T47D (cell line): ENCODE data around the gene FRYL.

Source experiments
- DNase-seq, 2 experiments: peaks; one replicate each; pipeline versions ENCODE4 v3.0.0 to v3.0.0-alpha.2; 2011 to 2012; ENCODE audit warnings: low read depth in 1 of 2, low spot score in 1 of 2
- JUND ChIP-seq: IDR thresholded peaks from 2 replicates; pipeline ENCODE4 v1.6.1; 2012; ENCODE audit warnings: low read depth
- in situ Hi-C: cut with HindIII; loops from 2 replicates; pipeline ENCODE4 v1.10.0; 2016; ENCODE audit warnings: low sequenced_read_pairs, low pct_unique_long_range_greater_than_20kb

FRYL gene

GRCh38 chr4:48620831-48621230, 159.2 kb downstream of the FRYL start:
- in situ Hi-C loops = no loop called here
- no peak for DNase-seq
- TF ChIP-seq JUND = no peak

GRCh38 chr4:48620093-48620492, 160.0 kb downstream of the FRYL start:
- in situ Hi-C loops = no loop called here
- no peak for DNase-seq
- TF ChIP-seq JUND = no peak

GRCh38 chr4:48604527-48604926, 175.6 kb downstream of the FRYL start:
- no peak for DNase-seq
- no peak for TF ChIP-seq JUND
- in situ Hi-C loops = no loop called here

DNA sequence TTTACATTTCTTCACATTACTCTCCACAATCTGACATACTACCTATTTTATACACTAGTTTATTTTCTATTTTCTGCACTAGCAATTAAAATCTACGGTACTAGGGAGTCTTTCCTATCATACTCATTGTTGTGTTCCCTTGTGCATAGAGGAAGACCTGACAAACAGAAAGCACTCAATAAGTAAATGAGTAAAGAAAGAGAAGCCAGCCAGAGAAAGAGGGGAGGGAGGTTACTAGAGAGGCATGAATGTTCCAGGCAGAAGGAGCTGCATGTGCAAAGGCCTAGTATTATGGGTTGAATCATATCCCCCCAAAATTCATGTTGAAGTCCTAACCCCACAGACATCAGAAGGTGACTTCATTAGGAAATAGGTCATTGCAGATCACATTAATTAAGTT, 176.0 kb downstream of the FRYL start:
- in situ Hi-C loops = no loop called here
- TF ChIP-seq JUND = no peak
- DNase-seq = no peak

DNA sequence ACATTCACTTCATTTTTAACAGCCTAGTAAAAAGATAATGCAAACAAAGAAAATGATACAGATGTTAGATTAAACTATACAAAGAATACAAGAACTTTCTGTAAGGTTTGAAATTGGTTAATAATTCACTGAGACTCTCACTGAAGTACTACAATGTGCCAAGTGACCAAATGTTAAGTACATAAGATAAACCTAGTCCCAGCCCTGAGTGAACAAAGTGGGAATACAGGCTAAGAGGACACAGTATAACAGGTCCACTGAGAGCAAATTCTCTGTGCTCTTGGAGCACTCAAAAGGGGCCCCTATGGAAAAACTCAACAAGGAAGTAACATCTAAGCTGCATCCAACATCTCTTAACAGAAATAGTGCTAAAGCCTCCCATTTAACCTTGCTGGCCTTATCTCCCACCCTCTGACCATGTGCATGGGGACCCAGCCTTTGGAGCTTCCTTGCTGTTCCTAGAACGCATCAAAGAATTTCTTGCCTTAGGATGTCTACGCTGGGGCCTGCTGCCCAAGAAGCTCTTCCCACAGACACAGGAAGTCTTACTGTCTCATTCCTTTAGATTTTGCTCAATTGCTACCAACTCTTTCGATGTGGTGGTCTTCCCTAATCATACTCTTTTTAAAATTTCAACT, 176.6 kb downstream of the FRYL start:
- DNase-seq = no peak
- no peak for TF ChIP-seq JUND
- in situ Hi-C loops = no loop called here

DNA sequence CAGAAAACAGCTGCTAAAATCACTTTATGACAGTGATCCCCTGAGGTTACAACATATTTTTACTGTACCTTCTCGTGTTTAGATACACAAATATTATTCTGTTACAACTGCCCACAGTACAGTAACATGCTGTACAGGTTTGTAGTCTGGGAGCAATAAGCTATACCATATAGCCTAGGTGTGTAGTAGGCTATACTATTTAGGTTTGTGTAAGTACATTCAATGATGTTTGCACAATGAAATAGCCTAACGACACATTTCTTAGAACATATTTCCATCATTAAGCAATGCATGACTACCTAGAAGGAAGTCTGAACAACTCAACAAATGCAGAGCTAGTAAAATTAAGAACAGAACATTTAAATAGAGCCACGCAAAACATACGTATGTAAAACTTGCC, 177.3 kb downstream of the FRYL start:
- no peak for TF ChIP-seq JUND
- peak in 1 of 2 experiments; percentile 32 for DNase-seq
- in situ Hi-C loops = no loop called here

GRCh38 chr4:48602222-48602621, 177.9 kb downstream of the FRYL start:
- in situ Hi-C loops = no loop called here
- DNase-seq = no peak
- TF ChIP-seq JUND = no peak

DNA sequence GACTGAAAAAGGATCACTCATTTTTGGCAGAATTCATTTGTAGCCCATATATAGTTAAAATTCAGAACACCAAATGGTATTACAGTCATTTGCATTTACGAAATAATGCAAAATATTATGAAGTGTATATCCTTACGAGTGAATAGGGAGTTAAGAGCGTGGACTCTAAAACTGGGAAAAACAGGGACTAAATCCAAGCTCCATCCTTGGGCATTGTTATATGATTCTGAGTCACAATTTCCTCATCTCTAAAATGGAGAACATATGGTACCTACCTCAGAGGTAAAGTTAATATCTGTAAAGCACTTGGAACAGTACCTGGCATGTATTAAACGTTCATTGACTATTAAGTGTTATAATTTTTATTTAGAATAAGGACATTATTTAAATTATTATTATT, 183.7 kb downstream of the FRYL start:
- no peak for DNase-seq
- in situ Hi-C loops = no loop called here
- no peak for TF ChIP-seq JUND

DNA sequence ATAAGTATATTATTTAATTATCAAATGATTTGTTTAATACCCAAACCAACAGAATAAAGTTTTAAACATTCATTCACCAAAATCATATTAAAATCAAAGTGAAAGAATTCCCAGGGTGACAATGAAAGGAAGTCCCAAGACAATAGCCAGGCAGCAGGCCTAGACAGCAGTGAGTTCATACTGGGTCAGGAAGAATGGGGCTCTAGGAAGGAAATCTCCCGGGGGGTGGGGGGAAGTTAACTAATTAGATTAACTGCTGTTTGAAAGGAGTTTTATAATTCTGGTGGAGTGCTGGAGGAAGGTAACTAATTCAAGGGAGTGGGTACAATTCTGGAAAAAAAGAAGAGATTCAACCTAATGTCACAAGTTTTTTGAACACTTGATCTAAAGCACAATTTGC, 185.9 kb downstream of the FRYL start:
- no peak for DNase-seq
- no peak for TF ChIP-seq JUND
- in situ Hi-C loops = no loop called here

DNA sequence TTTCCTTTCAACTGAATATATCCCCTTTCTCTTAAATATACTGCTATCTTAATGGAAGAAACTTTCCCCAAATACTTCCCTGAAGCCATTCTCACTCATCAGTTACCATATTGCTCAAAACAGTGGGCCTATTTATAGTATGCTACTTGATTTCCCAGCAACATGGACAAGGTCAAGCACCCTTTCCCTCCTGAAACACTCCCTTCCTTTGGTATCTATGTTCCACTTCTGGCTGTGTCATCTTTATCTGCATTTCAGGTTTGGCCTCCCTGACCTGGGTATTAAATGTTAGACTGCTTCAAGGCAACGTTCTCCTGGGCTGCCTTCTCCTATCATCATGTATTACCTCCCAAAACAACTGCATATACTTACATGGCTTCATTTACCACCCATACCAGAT, 188.7 kb downstream of the FRYL start:
- no peak for TF ChIP-seq JUND
- DNase-seq = no peak

DNA sequence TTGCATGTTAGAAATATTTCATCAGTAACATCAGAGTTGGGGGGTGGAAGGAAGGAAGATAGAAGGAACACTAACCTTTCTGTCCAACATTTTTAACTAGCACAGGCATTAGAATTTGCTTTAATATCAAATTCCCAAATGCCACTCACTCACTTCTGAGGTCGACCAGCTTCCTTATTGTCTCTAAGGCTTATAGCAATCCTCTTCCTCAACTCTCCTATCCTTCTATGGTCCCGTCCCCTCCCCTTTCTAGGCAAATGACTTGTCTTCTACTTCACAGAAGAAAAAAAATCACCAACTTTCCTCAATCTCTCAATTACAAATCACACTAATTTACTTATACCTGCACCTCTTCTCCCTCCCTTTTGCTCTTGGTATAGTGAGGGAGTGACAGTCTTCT, 189.2 kb downstream of the FRYL start:
- no peak for DNase-seq
- TF ChIP-seq JUND = no peak
- in situ Hi-C loops = no loop called here

More for the DNA sequence above, 188.7 kb downstream of the FRYL start:
- in situ Hi-C loops = no loop called here

DNA sequence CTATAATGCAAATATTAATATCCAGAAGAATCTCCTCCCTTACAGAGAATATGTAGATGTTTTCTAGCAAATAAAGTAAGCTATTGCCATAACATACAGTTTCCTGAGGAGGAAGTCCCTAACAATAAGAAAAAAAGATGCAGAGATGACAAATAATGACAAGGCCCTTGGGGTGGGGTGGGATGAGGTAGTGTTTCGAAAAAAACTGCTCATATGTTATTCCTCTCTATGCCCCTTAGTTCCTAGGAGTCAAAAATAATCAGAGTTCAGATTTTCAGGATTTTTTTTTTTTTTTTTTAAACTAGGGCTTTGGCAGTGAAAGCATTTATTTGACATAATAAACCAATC, 191.0 kb downstream of the FRYL start:
- no peak for DNase-seq
- no peak for TF ChIP-seq JUND
- in situ Hi-C loops = no loop called here

DNA sequence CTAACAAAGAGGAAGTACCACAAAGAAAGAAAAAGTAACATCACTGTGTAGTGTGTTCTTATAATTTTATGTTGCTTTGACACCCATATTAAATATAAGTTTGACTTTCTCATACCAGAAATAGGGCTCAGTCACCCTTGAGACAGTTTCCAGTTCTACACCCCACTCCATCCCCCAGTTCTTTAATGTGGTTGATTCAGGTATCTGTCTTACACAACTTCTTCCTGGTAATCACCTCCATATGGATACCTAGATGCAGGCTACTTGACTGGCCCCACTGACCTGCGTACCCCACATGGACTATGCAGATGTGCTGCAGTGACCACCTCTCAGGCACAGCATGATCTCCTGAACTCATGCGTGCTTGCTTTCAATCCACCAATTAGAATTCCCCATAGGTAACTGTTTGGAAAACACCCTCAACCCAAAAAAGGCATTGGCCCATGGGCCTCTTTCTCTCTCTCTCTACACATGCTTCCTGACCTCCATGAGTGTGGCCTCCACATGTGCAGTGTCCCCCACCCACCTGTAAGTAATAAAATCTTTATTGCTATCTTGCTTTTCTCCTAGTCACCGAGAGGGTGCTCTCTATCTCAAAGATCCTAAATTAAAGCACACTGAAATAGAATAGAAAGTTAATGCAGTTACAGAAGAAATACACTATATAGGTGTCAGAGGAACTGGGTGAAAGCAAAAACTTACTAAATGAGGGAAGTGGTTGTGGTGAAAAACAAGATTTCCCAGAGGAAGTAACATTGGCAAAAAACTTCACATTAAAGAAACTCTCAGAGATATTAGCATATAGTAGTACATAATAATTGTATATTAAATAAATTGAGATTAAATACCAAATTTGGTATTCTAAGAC, 191.6 kb downstream of the FRYL start:
- in situ Hi-C loops = no loop called here
- no peak for DNase-seq
- TF ChIP-seq JUND = no peak

- no peak for DNase-seq
- TF ChIP-seq JUND = no peak
- in situ Hi-C loops = no loop called here
Measured at GRCh38 chr4:48585401-48585800, 194.7 kb downstream of the FRYL start.
